HCT116 (cell line): ENCODE measurements around the gene AKAP1. TPM values are rescaled to one million over a fixed set of nuclear protein-coding genes. Genes with fewer than 3 reads are reported as not detected.

Source experiments
- ATAC-seq: fragments of 200-7000 bp; cut with Tn5 transposase; 2 replicates; pipeline ENCODE4 v1.9.1; 2020; ENCODE audit warnings: mild to moderate bottlenecking, moderate library complexity
- BruUV-seq: library from RNA; stranded (reverse); fragments of 400-500 nt; replicated peaks from 2 replicates; lab custom pipeline; 2021; lab: Mats Ljungman, UMichigan
- CTCF ChIA-PET: fragments of 300-600 bp; sonication (Branson Sonifier 250); formaldehyde crosslinking; loops from one replicate; lab custom pipeline; 2021; ENCODE audit warnings: antibody characterized with exemption; lab: Charles Lee
- POLR2A ChIA-PET: fragments of 300-600, 350-600 bp; sonication (Branson Sonifier 250); formaldehyde crosslinking; loops from one replicate; lab custom pipeline; 2021; ENCODE audit warnings: antibody characterized with exemption; lab: Charles Lee
- RAD21 ChIA-PET, 2 experiments: fragments of 300-600 bp; sonication (Branson Sonifier 250); formaldehyde crosslinking; loops; one replicate each; lab custom pipeline; 2023; ENCODE audit warnings: low total read pairs in 2 of 2; ENCODE audit not compliant: uncharacterized antibody in 2 of 2, unreplicated experiment in 2 of 2, low non-redundant PET in 1 of 2; lab: Charles Lee
- DNase-seq: peaks from one replicate; pipeline ENCODE4 v3.0.0-alpha.2; 2010; ENCODE audit warnings: low read depth, low spot score
- H2AFZ ChIP-seq: fragments of 200-600 bp; shearing (Covaris generic), sonication (generic); 2 replicates; pipeline ENCODE4 v1.6.1; 2017; ENCODE audit warnings: low read depth, mixed run types, mixed read lengths, antibody characterized with exemption, low read length; ENCODE audit not compliant: poor library complexity, severe bottlenecking
- H3K27ac ChIP-seq: 2 replicates; pipeline ENCODE4 v1.5.1; 2012; ENCODE audit warnings: low read depth, low read length
- H3K27me3 ChIP-seq: fragments of 200-600 bp; sonication (generic); 2 replicates; pipeline ENCODE4 v1.6.1; 2016; ENCODE audit warnings: mixed run types, low read length, mixed read lengths; ENCODE audit not compliant: insufficient read depth
- H3K36me3 ChIP-seq, 2 experiments: fragments of 200-500 bp in 1 of 2; fragments of 200-600 bp in 1 of 2; sonication (Bioruptor generic) in 1 of 2; sonication (generic) in 1 of 2; 2 replicates each; pipeline versions ENCODE4 v1.5.1 to v1.6.1; 2014 to 2016; ENCODE audit warnings: low read length in 2 of 2, inconsistent platforms in 1 of 2, mixed read lengths in 1 of 2, mixed run types in 1 of 2; ENCODE audit not compliant: insufficient read depth in 2 of 2, control insufficient read depth in 1 of 2
- H3K4me1 ChIP-seq, 2 experiments: fragments of 200-600 bp in 1 of 2; sonication (generic) in 1 of 2; 2 replicates each; pipeline versions ENCODE4 v1.5.1 to v1.6.1; 2012 to 2017; ENCODE audit warnings: low read length in 2 of 2, inconsistent platforms in 1 of 2, mild to moderate bottlenecking in 1 of 2, mixed read lengths in 1 of 2, mixed run types in 1 of 2, moderate library complexity in 1 of 2; ENCODE audit not compliant: insufficient read depth in 2 of 2, control insufficient read depth in 1 of 2
- H3K4me2 ChIP-seq: fragments of 200-600 bp; sonication (generic); 2 replicates; pipeline ENCODE4 v1.6.1; 2017; ENCODE audit warnings: mixed run types, low read length, mixed read lengths
- H3K4me3 ChIP-seq, 2 experiments: fragments of 200-600 bp in 1 of 2; sonication (generic) in 1 of 2; replicated peaks in 1 of 2; 2 replicates each; pipeline ENCODE4 v1.5.1; 2011 to 2016; ENCODE audit warnings: low read length in 2 of 2, control low read depth in 1 of 2, low read depth in 1 of 2, mild to moderate bottlenecking in 1 of 2, mixed read lengths in 1 of 2, mixed run types in 1 of 2
- H3K79me2 ChIP-seq: fragments of 200-600 bp; sonication (generic); 2 replicates; pipeline ENCODE4 v1.6.1; 2017; ENCODE audit warnings: mild to moderate bottlenecking, mixed run types, low read length, moderate library complexity, mixed read lengths; ENCODE audit not compliant: insufficient read depth
- H3K9ac ChIP-seq: fragments of 200-600 bp; sonication (generic); 2 replicates; pipeline ENCODE4 v1.6.1; 2016; ENCODE audit warnings: low read length, mixed read lengths
- H3K9me2 ChIP-seq: fragments of 200-600 bp; sonication (generic), shearing (Covaris generic); 2 replicates; pipeline ENCODE4 v1.6.1; 2017; ENCODE audit warnings: mixed run types, mild to moderate bottlenecking, moderate library complexity; ENCODE audit not compliant: insufficient read depth
- H3K9me3 ChIP-seq, 2 experiments: fragments of 200-500 bp in 1 of 2; fragments of 200-600 bp in 1 of 2; sonication (Bioruptor generic) in 1 of 2; sonication (generic) in 1 of 2; 2 replicates each; pipeline ENCODE4 v1.6.1; 2014 to 2017; ENCODE audit warnings: low read length in 2 of 2, mixed read lengths in 2 of 2, inconsistent platforms in 1 of 2, low read depth in 1 of 2, mild to moderate bottlenecking in 1 of 2, mixed run types in 1 of 2, moderate library complexity in 1 of 2; ENCODE audit not compliant: control insufficient read depth in 1 of 2, insufficient read depth in 1 of 2
- H4K20me1 ChIP-seq: fragments of 200-600 bp; sonication (generic), shearing (Covaris generic); 2 replicates; pipeline ENCODE4 v1.6.1; 2017; ENCODE audit warnings: mixed run types, mild to moderate bottlenecking, moderate library complexity; ENCODE audit not compliant: insufficient read depth
- CEBPB ChIP-seq: IDR thresholded peaks from 2 replicates; pipeline ENCODE4 v1.6.1; 2012; ENCODE audit warnings: low read depth
- EZH2phosphoT487 ChIP-seq: fragments of 200-600 bp; IDR thresholded peaks from 2 replicates; pipeline ENCODE4 v1.6.1; 2018; ENCODE audit warnings: antibody characterized with exemption, borderline replicate concordance
- JUND ChIP-seq: IDR thresholded peaks from 2 replicates; pipeline ENCODE4 v1.6.1; 2012
- MAX ChIP-seq: IDR thresholded peaks from 2 replicates; pipeline ENCODE4 v1.6.1; 2012
- POLR2A ChIP-seq: IDR thresholded peaks from 2 replicates; pipeline ENCODE4 v1.7.0; 2011; ENCODE audit warnings: borderline replicate concordance; ENCODE audit not compliant: insufficient read depth, insufficient read length; ENCODE audit errors: extremely low read depth
- SIN3A ChIP-seq: IDR thresholded peaks from 2 replicates; pipeline ENCODE4 v1.6.1; 2012; ENCODE audit warnings: low read depth
- SP1 ChIP-seq: IDR thresholded peaks from 2 replicates; pipeline ENCODE4 v1.6.1; 2012; ENCODE audit warnings: low read depth
- TCF7L2 ChIP-seq: IDR thresholded peaks from 2 replicates; pipeline ENCODE4 v1.7.0; 2011; ENCODE audit warnings: borderline replicate concordance, inconsistent platforms; ENCODE audit not compliant: insufficient read depth, insufficient read length; ENCODE audit errors: extremely low read depth
- YY1 ChIP-seq: IDR thresholded peaks from 2 replicates; pipeline ENCODE4 v1.6.1; 2011; ENCODE audit warnings: low read length, low read depth, moderate library complexity, mild to moderate bottlenecking; ENCODE audit not compliant: insufficient replicate concordance; ENCODE audit errors: extremely low read depth
- ZNF274 ChIP-seq: fragments of 200-500 bp; sonication (Bioruptor generic); IDR thresholded peaks from 2 replicates; pipeline ENCODE4 v1.6.1; 2014; ENCODE audit warnings: mild to moderate bottlenecking, low read depth, low read length, inconsistent platforms
- intact Hi-C: fragments of 100-400 bp; cut with micrococcal nuclease; formaldehyde crosslinking; loops from 2 replicates; pipeline ENCODE4 v1.10.0; 2022
- total RNA-seq: library from RNA; stranded (reverse); gene quantifications from one replicate; pipeline ENCODE4 v1.2.1, GENCODE V29; 2021; ENCODE audit not compliant: unreplicated experiment
- TF ChIP-seq, protein P1 (sequence below): IDR thresholded peaks from 2 replicates; pipeline ENCODE4 v1.6.1; 2011; ENCODE audit warnings: mild to moderate bottlenecking, low read length, moderate library complexity; ENCODE audit not compliant: insufficient replicate concordance; ENCODE audit errors: extremely low read depth
- TF ChIP-seq, protein P2 (sequence below): IDR thresholded peaks from 2 replicates; pipeline ENCODE4 v1.6.1; 2012
- TF ChIP-seq, protein P3 (sequence below): IDR thresholded peaks from 2 replicates; pipeline ENCODE4 v1.6.1; 2012; ENCODE audit warnings: low read depth

Gene AKAP1
- total RNA-seq, 1 experiment from 2014 or later = 51.6 TPM

DNA sequence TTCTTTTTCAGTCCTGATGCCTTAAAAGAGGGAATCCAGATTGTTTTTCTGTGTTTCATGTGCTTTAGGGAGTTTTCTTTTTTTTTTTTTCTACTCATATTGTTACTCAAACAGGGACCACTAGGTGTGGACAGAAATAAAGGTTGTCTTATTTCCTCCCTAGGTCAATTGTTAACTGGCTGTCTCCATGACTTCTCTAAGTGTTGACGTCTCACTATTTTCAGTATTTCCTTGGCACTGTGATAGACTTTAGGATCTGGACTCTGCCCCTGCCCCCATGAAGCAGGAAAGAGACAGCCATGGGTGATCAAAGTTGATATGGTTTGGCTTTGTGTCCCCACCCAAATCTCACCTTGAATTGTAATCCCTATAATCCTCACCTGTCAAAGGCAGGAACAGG is 73.7 kb downstream of the AKAP1 start (continued):
- TF ChIP-seq JUND = no peak
- TF ChIP-seq, protein P1, sequence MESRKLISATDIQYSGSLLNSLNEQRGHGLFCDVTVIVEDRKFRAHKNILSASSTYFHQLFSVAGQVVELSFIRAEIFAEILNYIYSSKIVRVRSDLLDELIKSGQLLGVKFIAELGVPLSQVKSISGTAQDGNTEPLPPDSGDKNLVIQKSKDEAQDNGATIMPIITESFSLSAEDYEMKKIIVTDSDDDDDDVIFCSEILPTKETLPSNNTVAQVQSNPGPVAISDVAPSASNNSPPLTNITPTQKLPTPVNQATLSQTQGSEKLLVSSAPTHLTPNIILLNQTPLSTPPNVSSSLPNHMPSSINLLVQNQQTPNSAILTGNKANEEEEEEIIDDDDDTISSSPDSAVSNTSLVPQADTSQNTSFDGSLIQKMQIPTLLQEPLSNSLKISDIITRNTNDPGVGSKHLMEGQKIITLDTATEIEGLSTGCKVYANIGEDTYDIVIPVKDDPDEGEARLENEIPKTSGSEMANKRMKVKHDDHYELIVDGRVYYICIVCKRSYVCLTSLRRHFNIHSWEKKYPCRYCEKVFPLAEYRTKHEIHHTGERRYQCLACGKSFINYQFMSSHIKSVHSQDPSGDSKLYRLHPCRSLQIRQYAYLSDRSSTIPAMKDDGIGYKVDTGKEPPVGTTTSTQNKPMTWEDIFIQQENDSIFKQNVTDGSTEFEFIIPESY = no peak
- TF ChIP-seq, protein P2, sequence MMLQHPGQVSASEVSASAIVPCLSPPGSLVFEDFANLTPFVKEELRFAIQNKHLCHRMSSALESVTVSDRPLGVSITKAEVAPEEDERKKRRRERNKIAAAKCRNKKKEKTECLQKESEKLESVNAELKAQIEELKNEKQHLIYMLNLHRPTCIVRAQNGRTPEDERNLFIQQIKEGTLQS = no peak
- no peak for TF ChIP-seq MAX
- TF ChIP-seq, all 23 proteins: peak for 0

DNA sequence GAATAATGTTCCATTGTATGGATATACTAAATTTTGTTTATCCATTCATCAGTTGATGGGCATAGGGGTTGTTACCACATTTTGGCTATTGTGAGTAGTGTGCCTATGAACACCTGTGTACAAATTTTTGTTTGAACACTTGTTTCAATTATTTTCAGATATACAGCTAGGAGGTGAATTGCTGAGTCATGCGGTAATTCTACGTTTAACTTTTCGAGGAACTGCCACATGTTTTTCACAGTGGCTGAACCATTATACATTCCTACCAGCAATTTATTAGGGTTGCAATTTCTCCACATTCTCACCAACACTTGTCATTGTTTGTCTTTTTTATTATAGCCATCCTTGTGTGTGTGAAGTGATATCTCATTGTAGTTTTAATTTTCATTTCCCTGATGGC is 75.6 kb downstream of the AKAP1 start:
- POLR2A ChIA-PET = no interaction called here
- no peak for TF ChIP-seq CEBPB
- TF ChIP-seq JUND = no peak
- no peak for TF ChIP-seq SP1
- no peak for TF ChIP-seq EZH2phosphoT487
- no peak for TF ChIP-seq ZNF274
- TF ChIP-seq, protein P3, sequence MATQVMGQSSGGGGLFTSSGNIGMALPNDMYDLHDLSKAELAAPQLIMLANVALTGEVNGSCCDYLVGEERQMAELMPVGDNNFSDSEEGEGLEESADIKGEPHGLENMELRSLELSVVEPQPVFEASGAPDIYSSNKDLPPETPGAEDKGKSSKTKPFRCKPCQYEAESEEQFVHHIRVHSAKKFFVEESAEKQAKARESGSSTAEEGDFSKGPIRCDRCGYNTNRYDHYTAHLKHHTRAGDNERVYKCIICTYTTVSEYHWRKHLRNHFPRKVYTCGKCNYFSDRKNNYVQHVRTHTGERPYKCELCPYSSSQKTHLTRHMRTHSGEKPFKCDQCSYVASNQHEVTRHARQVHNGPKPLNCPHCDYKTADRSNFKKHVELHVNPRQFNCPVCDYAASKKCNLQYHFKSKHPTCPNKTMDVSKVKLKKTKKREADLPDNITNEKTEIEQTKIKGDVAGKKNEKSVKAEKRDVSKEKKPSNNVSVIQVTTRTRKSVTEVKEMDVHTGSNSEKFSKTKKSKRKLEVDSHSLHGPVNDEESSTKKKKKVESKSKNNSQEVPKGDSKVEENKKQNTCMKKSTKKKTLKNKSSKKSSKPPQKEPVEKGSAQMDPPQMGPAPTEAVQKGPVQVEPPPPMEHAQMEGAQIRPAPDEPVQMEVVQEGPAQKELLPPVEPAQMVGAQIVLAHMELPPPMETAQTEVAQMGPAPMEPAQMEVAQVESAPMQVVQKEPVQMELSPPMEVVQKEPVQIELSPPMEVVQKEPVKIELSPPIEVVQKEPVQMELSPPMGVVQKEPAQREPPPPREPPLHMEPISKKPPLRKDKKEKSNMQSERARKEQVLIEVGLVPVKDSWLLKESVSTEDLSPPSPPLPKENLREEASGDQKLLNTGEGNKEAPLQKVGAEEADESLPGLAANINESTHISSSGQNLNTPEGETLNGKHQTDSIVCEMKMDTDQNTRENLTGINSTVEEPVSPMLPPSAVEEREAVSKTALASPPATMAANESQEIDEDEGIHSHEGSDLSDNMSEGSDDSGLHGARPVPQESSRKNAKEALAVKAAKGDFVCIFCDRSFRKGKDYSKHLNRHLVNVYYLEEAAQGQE = no peak
- no peak for TF ChIP-seq SIN3A
- no peak for TF ChIP-seq MAX
- TF ChIP-seq YY1 = no peak
- TF ChIP-seq TCF7L2 = no peak
- no peak for TF ChIP-seq POLR2A

More for the DNA sequence above, 75.6 kb downstream of the AKAP1 start:
- ChIA-PET CTCF (no interaction called here), RAD21 (no interaction called here)
- Histone ChIP-seq H4K20me1 (no peaks in the 10 kb centered on the region), H3K27me3 (no peaks in the 10 kb centered on the region), H3K27ac (no peak overlapping the region), H3K4me1 (no peaks in the 10 kb centered on the region), H3K36me3 (no peaks in the 10 kb centered on the region), H3K9ac (no peak overlapping the region), H3K4me3 (no peak overlapping the region), H3K9me3 (no peaks in the 10 kb centered on the region), H3K79me2 (no peaks in the 10 kb centered on the region), H3K4me2 (no peak overlapping the region), H3K9me2 (no peaks in the 10 kb centered on the region), H2AFZ (no peak overlapping the region)
- DNase-seq (no peak), ATAC-seq (no peak)
- BruUV-seq = no TSS peak
- intact Hi-C loops = no loop called here
